IPS-20b (cell line): ENCODE results near the gene ZNF84.

ENCODE experiments used
- H3K27ac ChIP-seq: one replicate; pipeline ENCODE4 v1.5.1; 2013; ENCODE audit warnings: low read length
- H3K27me3 ChIP-seq: 2 replicates; pipeline ENCODE4 v1.6.1; 2013; ENCODE audit warnings: mild to moderate bottlenecking, low read length, inconsistent platforms; ENCODE audit not compliant: insufficient read depth
- H3K36me3 ChIP-seq: 2 replicates; pipeline ENCODE4 v1.6.1; 2013; ENCODE audit warnings: low read depth, mild to moderate bottlenecking, inconsistent platforms, low read length, moderate library complexity; ENCODE audit not compliant: insufficient read depth
- H3K4me1 ChIP-seq: 2 replicates; pipeline ENCODE4 v1.6.1; 2013; ENCODE audit warnings: mild to moderate bottlenecking, control low read depth, inconsistent platforms, low read length, moderate library complexity; ENCODE audit not compliant: insufficient read depth
- H3K4me3 ChIP-seq: 2 replicates; pipeline ENCODE4 v1.5.1; 2013; ENCODE audit warnings: mild to moderate bottlenecking, low read length, inconsistent platforms
- H3K9ac ChIP-seq: 2 replicates; pipeline ENCODE4 v1.6.1; 2013; ENCODE audit warnings: low read depth, mild to moderate bottlenecking, inconsistent platforms, low read length, moderate library complexity
- H3K9me3 ChIP-seq: 2 replicates; pipeline ENCODE4 v1.6.1; 2013; ENCODE audit warnings: mild to moderate bottlenecking, low read depth, low read length, inconsistent platforms; ENCODE audit not compliant: insufficient read depth

The ZNF84 gene

GRCh38 chr12:133073836-133074235 lies 36.5 kb downstream of the ZNF84 start:
- Histone ChIP-seq H3K9me3 (peaks cover 82% of the 10 kb centered on the region), H3K4me1 (no peaks in the 10 kb centered on the region), H3K27ac (no peak overlapping the region), H3K36me3 (no peaks in the 10 kb centered on the region), H3K9ac (no peak overlapping the region), H3K27me3 (no peaks in the 10 kb centered on the region), H3K4me3 (no peak overlapping the region)

- H3K9ac ChIP-seq, result peak overlapping the region; percentile 81
These were observed 42.7 kb downstream of the ZNF84 start for GRCh38 chr12:133080026-133080367.

GRCh38 chr12:133080368-133081158 lies 43.3 kb downstream of the ZNF84 start, which contains the start of gene ZNF140:
TSS of gene ZNF140 (plus strand) at chr12:133080923. CDS start at chr12:133081321, 398 bp downstream.
- H3K36me3 ChIP-seq, result peaks cover 41% of the 10 kb centered on the region
- peak within 1 kb of the TSS; percentile 52 for H3K27ac ChIP-seq
- H3K9me3 ChIP-seq, result peaks cover 85% of the 10 kb centered on the region
- peak within 1 kb of the TSS; percentile 81 for H3K9ac ChIP-seq
- H3K4me3 ChIP-seq, result peak within 1 kb of the TSS; percentile 86
- no peaks in the 10 kb centered on the region; the same call in 1 of the 2 replicates for H3K4me1 ChIP-seq
- no peaks in the 10 kb centered on the region for H3K27me3 ChIP-seq

More at GRCh38 chr12:133080026-133080367, 42.7 kb downstream of the ZNF84 start:
- H3K27me3 ChIP-seq, result no peaks in the 10 kb centered on the region
- no peaks in the 10 kb centered on the region; the same call in 1 of the 2 replicates for H3K4me1 ChIP-seq
- peaks cover 35% of the 10 kb centered on the region for H3K36me3 ChIP-seq
- peaks cover 84% of the 10 kb centered on the region for H3K9me3 ChIP-seq
- peak overlapping the region; percentile 86 for H3K4me3 ChIP-seq
- H3K27ac ChIP-seq, result peak overlapping the region; percentile 52

GRCh38 chr12:133081159-133081780 lies 44.0 kb downstream of the ZNF84 start:
- Histone ChIP-seq H3K9ac (peak overlapping the region; percentile 81), H3K27me3 (no peaks in the 10 kb centered on the region), H3K36me3 (peaks cover 48% of the 10 kb centered on the region), H3K4me3 (peak overlapping the region; percentile 86), H3K27ac (no peak overlapping the region), H3K9me3 (peaks cover 85% of the 10 kb centered on the region), H3K4me1 (no peaks in the 10 kb centered on the region; the same call in 1 of the 2 replicates)

GRCh38 chr12:133083345-133083744 lies 46.0 kb downstream of the ZNF84 start:
- peaks cover 65% of the 10 kb centered on the region for H3K36me3 ChIP-seq
- H3K4me1 ChIP-seq, result no peaks in the 10 kb centered on the region; the same call in 1 of the 2 replicates
- H3K4me3 ChIP-seq, result no peak overlapping the region
- no peaks in the 10 kb centered on the region for H3K27me3 ChIP-seq
- peaks cover 86% of the 10 kb centered on the region for H3K9me3 ChIP-seq
- no peak overlapping the region for H3K27ac ChIP-seq
- H3K9ac ChIP-seq, result no peak overlapping the region

GRCh38 chr12:133105620-133106019 lies 68.3 kb downstream of the ZNF84 start:
- H3K27ac ChIP-seq, result no peak overlapping the region
- peaks cover 78% of the 10 kb centered on the region for H3K36me3 ChIP-seq
- no peaks in the 10 kb centered on the region for H3K4me1 ChIP-seq
- peak overlapping the region; percentile 12; the same call in 1 of the 2 replicates for H3K4me3 ChIP-seq
- H3K27me3 ChIP-seq, result no peaks in the 10 kb centered on the region
- H3K9ac ChIP-seq, result no peak overlapping the region
- peaks cover 97% of the 10 kb centered on the region for H3K9me3 ChIP-seq

- H3K4me1 ChIP-seq, result no peaks in the 10 kb centered on the region
- peaks cover 97% of the 10 kb centered on the region for H3K9me3 ChIP-seq
- peak overlapping the region; percentile 12; the same call in 1 of the 2 replicates for H3K4me3 ChIP-seq
- no peaks in the 10 kb centered on the region for H3K27me3 ChIP-seq
- peaks cover 72% of the 10 kb centered on the region for H3K36me3 ChIP-seq
- H3K9ac ChIP-seq, result no peak overlapping the region
- H3K27ac ChIP-seq, result no peak overlapping the region
These were observed 68.9 kb downstream of the ZNF84 start for GRCh38 chr12:133106253-133106652.

- H3K9ac ChIP-seq, result no peak overlapping the region
- peaks cover 95% of the 10 kb centered on the region for H3K9me3 ChIP-seq
- no peak overlapping the region for H3K4me3 ChIP-seq
- H3K27me3 ChIP-seq, result no peaks in the 10 kb centered on the region
- H3K27ac ChIP-seq, result no peak overlapping the region
- no peaks in the 10 kb centered on the region for H3K4me1 ChIP-seq
- H3K36me3 ChIP-seq, result peaks cover 66% of the 10 kb centered on the region
These were observed 69.8 kb downstream of the ZNF84 start for GRCh38 chr12:133107121-133107520.

- no peak overlapping the region for H3K9ac ChIP-seq
- H3K4me1 ChIP-seq, result no peaks in the 10 kb centered on the region
- H3K27ac ChIP-seq, result no peak overlapping the region
- H3K36me3 ChIP-seq, result peaks cover 58% of the 10 kb centered on the region
- no peaks in the 10 kb centered on the region for H3K27me3 ChIP-seq
- H3K9me3 ChIP-seq, result peaks cover 92% of the 10 kb centered on the region
- peak overlapping the region; percentile 28; the same call in 1 of the 2 replicates for H3K4me3 ChIP-seq
These were observed 70.8 kb downstream of the ZNF84 start for GRCh38 chr12:133108150-133108549.
